Mesendoderm (in vitro differentiated cells): ENCODE data around the gene BRD8.
"Not testable (repeated sequence)": the region's sequence is repeated elsewhere in the genome, so short reads cannot be mapped to it uniquely, and the experiment has no call there.

Experiments
- DNase-seq: peaks from one replicate; pipeline ENCODE4 v3.0.0; 2013
- H2AK5ac ChIP-seq: 2 replicates; pipeline ENCODE4 v1.6.1; 2013; ENCODE audit warnings: low read length, inconsistent platforms
- H2BK120ac ChIP-seq: 2 replicates; pipeline ENCODE4 v1.6.1; 2013; ENCODE audit warnings: low read depth, mild to moderate bottlenecking, low read length, moderate library complexity, mixed read lengths
- H2BK15ac ChIP-seq: replicated peaks from 2 replicates; pipeline ENCODE4 v1.6.1; 2013; ENCODE audit warnings: low read depth, mild to moderate bottlenecking, moderate library complexity
- H2BK5ac ChIP-seq: 2 replicates; pipeline ENCODE4 v1.6.1; 2013; ENCODE audit warnings: low read length, inconsistent platforms
- H3K18ac ChIP-seq: 2 replicates; pipeline ENCODE4 v1.6.1; 2013; ENCODE audit warnings: mild to moderate bottlenecking, low read length, mixed read lengths
- H3K23ac ChIP-seq: one replicate; pipeline ENCODE4 v1.6.1; 2013; ENCODE audit warnings: low read length
- H3K27ac ChIP-seq: 2 replicates; pipeline ENCODE4 v1.5.1; 2013; ENCODE audit warnings: low read depth, mild to moderate bottlenecking, inconsistent platforms, low read length, moderate library complexity
- H3K27me3 ChIP-seq: 2 replicates; pipeline ENCODE4 v1.6.1; 2013; ENCODE audit warnings: low read length, control low read depth, mild to moderate bottlenecking, inconsistent platforms; ENCODE audit not compliant: insufficient read depth, poor library complexity
- H3K36me3 ChIP-seq: 2 replicates; pipeline ENCODE4 v1.6.1; 2013; ENCODE audit warnings: low read length, inconsistent platforms; ENCODE audit not compliant: control insufficient read depth, insufficient read depth
- H3K4ac ChIP-seq: one replicate; pipeline ENCODE4 v1.6.1; 2013; ENCODE audit warnings: low read depth, mild to moderate bottlenecking, low read length, moderate library complexity
- H3K4me1 ChIP-seq: 2 replicates; pipeline ENCODE4 v1.6.1; 2013; ENCODE audit warnings: low read depth, low read length, inconsistent platforms; ENCODE audit not compliant: control insufficient read depth
- H3K4me2 ChIP-seq: 2 replicates; pipeline ENCODE4 v1.6.1; 2013; ENCODE audit warnings: low read length
- H3K4me3 ChIP-seq: 2 replicates; pipeline ENCODE4 v1.5.1; 2013; ENCODE audit warnings: mild to moderate bottlenecking, low read length
- H3K56ac ChIP-seq: one replicate; pipeline ENCODE4 v1.6.1; 2013; ENCODE audit warnings: low read length
- H3K79me1 ChIP-seq: 2 replicates; pipeline ENCODE4 v1.6.1; 2013; ENCODE audit warnings: low read length, inconsistent platforms
- H3K79me2 ChIP-seq: 2 replicates; pipeline ENCODE4 v1.6.1; 2013; ENCODE audit warnings: mild to moderate bottlenecking, low read length; ENCODE audit not compliant: control insufficient read depth, insufficient read depth
- H3K9ac ChIP-seq: 2 replicates; pipeline ENCODE4 v1.6.1; 2013; ENCODE audit warnings: low read length, inconsistent platforms
- H4K5ac ChIP-seq: one replicate; pipeline ENCODE4 v1.6.1; 2013; ENCODE audit warnings: low read length
- H4K8ac ChIP-seq: one replicate; pipeline ENCODE4 v1.6.1; 2013; ENCODE audit warnings: low read depth, mild to moderate bottlenecking, control low read depth, low read length, moderate library complexity
- WGBS: extraction: QIAGEN DNeasy Blood & Tissue Kit; methylation state at CpG from one replicate; pipeline ENCODE4 v1.1.7; 2013; ENCODE audit warnings: low lambda C conversion rate, missing lambda C conversion rate; ENCODE audit not compliant: insufficient coverage; ENCODE audit errors: extremely low coverage; 5-methylcytosine and 5-hydroxymethylcytosine counted together

The BRD8 gene

DNA sequence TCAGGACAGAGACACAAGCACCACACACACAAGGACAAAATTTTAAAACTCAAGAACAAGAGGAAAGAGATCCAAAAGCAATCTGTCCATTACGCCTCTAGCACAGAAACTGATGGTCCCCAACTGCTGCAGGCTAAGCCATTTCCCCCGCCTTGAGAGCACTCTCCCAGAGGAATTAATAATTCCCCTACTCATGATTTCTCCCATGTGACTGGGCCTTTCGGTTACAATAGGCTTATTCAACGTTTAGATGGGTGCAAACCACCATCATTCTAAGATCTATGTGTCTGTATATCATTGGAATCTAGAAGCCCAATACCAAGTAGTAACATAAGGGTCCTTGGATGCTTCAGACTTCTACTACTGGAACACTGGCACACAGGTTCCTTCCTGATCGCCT is 18.8 kb downstream of the BRD8 start:
- H2BK15ac ChIP-seq, result no peak overlapping the region
- H3K9ac ChIP-seq, result no peak overlapping the region
- no peak for DNase-seq
- H4K5ac ChIP-seq, result no peak overlapping the region
- H3K36me3 ChIP-seq, result peaks cover 29% of the 10 kb centered on the region
- no peak overlapping the region for H3K4me3 ChIP-seq
- no peak overlapping the region for H2BK120ac ChIP-seq
- H3K27me3 ChIP-seq, result no peaks in the 10 kb centered on the region
- H3K4me1 ChIP-seq, result no peaks in the 10 kb centered on the region
- H3K4me2 ChIP-seq, result no peak overlapping the region
- H4K8ac ChIP-seq, result no peak overlapping the region
- H2BK5ac ChIP-seq, result no peak overlapping the region
- no CpG with 5 or more reads among the region's 5 CpGs for WGBS
- no peaks in the 10 kb centered on the region for H3K79me1 ChIP-seq
- H3K18ac ChIP-seq, result no peak overlapping the region
- no peak overlapping the region for H3K27ac ChIP-seq
- no peaks in the 10 kb centered on the region for H3K79me2 ChIP-seq
- H3K23ac ChIP-seq, result no peak overlapping the region
- H2AK5ac ChIP-seq, result no peak overlapping the region
- H3K4ac ChIP-seq, result no peak overlapping the region
- H3K56ac ChIP-seq, result no peak overlapping the region

DNA sequence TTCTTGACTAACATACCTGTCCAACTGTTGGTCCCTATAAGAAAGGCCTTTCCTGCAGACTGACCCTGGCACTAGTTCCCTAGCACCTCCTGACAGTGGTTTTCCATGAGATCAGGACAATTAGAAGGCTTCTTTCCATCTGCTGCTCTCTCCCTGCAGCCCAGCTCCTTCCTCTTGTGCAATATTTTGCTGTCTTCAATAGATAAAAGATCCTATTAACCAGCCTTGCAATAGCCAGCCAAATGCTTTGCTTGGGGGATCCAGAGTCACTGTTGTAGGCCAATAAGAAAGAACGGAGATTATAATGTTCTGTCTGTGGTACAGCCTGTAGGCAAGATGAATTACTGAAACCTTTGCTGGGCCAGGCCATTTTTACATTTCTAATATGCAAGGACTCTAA is 20.8 kb downstream of the BRD8 start:
- Histone ChIP-seq H3K56ac (no peak overlapping the region), H2BK5ac (no peak overlapping the region), H4K5ac (no peak overlapping the region), H3K9ac (no peak overlapping the region), H3K18ac (no peak overlapping the region), H3K79me2 (no peaks in the 10 kb centered on the region), H2AK5ac (no peak overlapping the region), H3K79me1 (no peaks in the 10 kb centered on the region), H2BK15ac (no peak overlapping the region), H2BK120ac (no peak overlapping the region), H3K27me3 (no peaks in the 10 kb centered on the region), H3K27ac (no peak overlapping the region), H3K4me1 (no peaks in the 10 kb centered on the region), H3K36me3 (peaks cover 23% of the 10 kb centered on the region), H3K23ac (no peak overlapping the region), H3K4ac (no peak overlapping the region), H3K4me3 (no peak overlapping the region), H4K8ac (no peak overlapping the region), H3K4me2 (no peak overlapping the region)
- no peak for DNase-seq
- no CpG with 5 or more reads among the region's 1 CpG for WGBS

DNA sequence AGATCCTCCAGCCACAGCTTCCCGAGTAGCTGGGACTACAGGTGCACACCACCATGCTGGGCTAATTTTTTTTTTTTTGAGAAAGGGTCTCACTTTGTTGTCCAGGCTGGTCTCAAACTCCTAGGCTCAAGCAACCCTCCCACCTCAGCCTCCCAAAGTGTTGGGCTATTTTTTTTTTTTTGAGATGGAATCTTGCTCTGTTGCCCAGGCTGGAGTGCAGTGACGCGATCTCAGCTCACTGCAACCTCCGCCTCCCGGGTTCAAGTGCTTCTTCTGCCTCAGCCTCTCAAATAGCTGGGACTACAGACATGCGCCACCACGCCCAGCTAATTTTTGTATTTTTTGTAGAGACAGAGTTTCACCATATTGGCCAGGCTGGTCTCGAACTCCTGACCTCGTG is 22.5 kb downstream of the BRD8 start:
- H3K4me3 ChIP-seq, H3K4me2 ChIP-seq, H3K4me1 ChIP-seq, H2BK120ac ChIP-seq, H3K27me3 ChIP-seq, H4K5ac ChIP-seq, H3K4ac ChIP-seq, H4K8ac ChIP-seq, DNase-seq, H2BK5ac ChIP-seq, H3K23ac ChIP-seq, H3K56ac ChIP-seq, H3K9ac ChIP-seq, H2BK15ac ChIP-seq, H2AK5ac ChIP-seq, H3K18ac ChIP-seq, H3K27ac ChIP-seq, H3K79me2 ChIP-seq, H3K79me1 ChIP-seq: not testable (repeated sequence)
- WGBS, result no CpG with 5 or more reads among the region's 9 CpGs
- H3K36me3 ChIP-seq, result peaks cover 17% of the 10 kb centered on the region

DNA sequence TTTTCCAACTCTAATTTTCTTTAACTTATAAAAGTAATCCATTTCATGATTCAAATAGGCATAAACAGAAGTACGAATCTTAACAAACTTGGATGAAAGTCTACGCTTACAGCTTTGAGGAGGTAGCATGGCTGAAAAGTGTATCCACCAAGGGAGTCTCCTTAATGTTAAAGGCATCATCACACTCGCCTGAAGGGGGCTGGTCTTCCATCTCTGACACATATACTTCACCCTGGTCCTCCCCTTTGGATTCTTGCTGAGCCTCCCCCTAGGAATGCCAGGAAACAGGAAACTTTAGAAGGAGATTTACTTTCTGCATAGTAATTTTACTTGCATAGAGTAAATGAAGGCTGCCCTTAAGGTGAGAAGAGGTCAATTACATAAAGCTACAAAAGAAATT is 28.9 kb downstream of the BRD8 start:
- H3K56ac ChIP-seq, result no peak overlapping the region
- H2AK5ac ChIP-seq, result no peak overlapping the region
- no peaks in the 10 kb centered on the region for H3K36me3 ChIP-seq
- no peaks in the 10 kb centered on the region for H3K79me2 ChIP-seq
- no peaks in the 10 kb centered on the region for H3K79me1 ChIP-seq
- no peak overlapping the region for H3K18ac ChIP-seq
- H3K4me1 ChIP-seq, result no peaks in the 10 kb centered on the region
- H3K4me2 ChIP-seq, result no peak overlapping the region
- no peak overlapping the region for H3K23ac ChIP-seq
- H2BK15ac ChIP-seq, result no peak overlapping the region
- H4K5ac ChIP-seq, result no peak overlapping the region
- no peak overlapping the region for H2BK5ac ChIP-seq
- no CpG with 5 or more reads among the region's 3 CpGs for WGBS
- DNase-seq, result peak; percentile 68
- H3K9ac ChIP-seq, result no peak overlapping the region
- no peak overlapping the region for H3K4ac ChIP-seq
- no peak overlapping the region for H3K27ac ChIP-seq
- no peak overlapping the region for H2BK120ac ChIP-seq
- no peak overlapping the region for H4K8ac ChIP-seq
- no peaks in the 10 kb centered on the region for H3K27me3 ChIP-seq
- H3K4me3 ChIP-seq, result no peak overlapping the region

DNA sequence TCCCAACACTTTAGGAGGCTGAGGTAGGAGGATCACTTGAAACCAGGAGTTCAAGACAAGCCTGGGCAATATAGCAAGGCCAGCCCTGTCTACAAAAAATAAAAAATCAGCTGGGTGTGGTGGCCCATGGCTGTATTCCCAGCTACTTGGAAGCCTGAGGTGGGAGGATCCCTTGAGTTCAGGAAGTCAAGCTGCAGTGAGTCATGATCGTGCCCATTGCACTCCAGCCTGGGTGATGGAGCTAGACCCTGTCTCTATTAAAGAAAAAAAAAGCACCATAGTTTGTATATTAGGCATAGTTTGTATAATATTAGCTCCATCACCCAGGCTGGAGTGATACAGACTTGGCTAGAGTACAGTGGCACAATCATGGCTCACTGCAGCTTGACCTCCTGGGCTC is 29.6 kb downstream of the BRD8 start:
- Histone ChIP-seq H3K4me1 (no peaks in the 10 kb centered on the region), H3K36me3 (no peaks in the 10 kb centered on the region), H4K5ac (no peak overlapping the region), H3K4ac (no peak overlapping the region), H2BK5ac (no peak overlapping the region), H3K79me2 (no peaks in the 10 kb centered on the region), H2AK5ac (no peak overlapping the region), H3K18ac (no peak overlapping the region), H3K23ac (no peak overlapping the region), H3K27me3 (no peaks in the 10 kb centered on the region), H3K4me3 (no peak overlapping the region), H4K8ac (no peak overlapping the region), H3K56ac (no peak overlapping the region), H3K9ac (no peak overlapping the region), H3K79me1 (no peaks in the 10 kb centered on the region), H3K4me2 (no peak overlapping the region), H3K27ac (no peak overlapping the region), H2BK15ac (no peak overlapping the region), H2BK120ac (no peak overlapping the region)
- no peak for DNase-seq
- WGBS, result no CpG with 5 or more reads among the region's 1 CpG

DNA sequence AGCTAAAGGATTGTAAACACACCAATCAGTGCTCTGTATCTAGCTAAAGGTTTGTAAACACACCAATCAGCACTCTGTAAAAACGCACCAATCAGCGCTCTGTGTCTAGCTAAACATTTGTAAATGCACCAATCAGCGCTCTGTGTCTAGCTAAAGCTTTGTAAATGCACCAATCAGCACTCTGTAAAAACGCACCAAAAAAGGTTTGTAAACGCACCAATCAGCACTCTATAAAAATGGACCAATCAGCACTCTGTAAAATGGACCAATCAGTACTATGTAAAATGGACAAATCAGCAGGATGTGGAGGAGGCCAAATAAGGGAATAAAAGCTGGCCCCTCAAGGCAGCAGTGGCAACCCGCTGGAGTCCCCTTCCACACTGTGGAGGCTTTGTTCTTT is 34.9 kb downstream of the BRD8 start:
- no CpG with 5 or more reads among the region's 6 CpGs for WGBS
- H3K9ac ChIP-seq, H3K23ac ChIP-seq, H3K79me1 ChIP-seq, H3K79me2 ChIP-seq, H3K4me3 ChIP-seq, H3K27me3 ChIP-seq, H3K4ac ChIP-seq, H4K5ac ChIP-seq, DNase-seq, H2BK15ac ChIP-seq, H3K4me1 ChIP-seq, H2BK120ac ChIP-seq, H3K56ac ChIP-seq, H3K36me3 ChIP-seq, H3K4me2 ChIP-seq, H3K18ac ChIP-seq, H3K27ac ChIP-seq, H4K8ac ChIP-seq, H2BK5ac ChIP-seq, H2AK5ac ChIP-seq: not testable (repeated sequence)
